K562 (cell line): Measurements from ENCODE around the gene GLIS1. TPM values are rescaled to one million over a fixed set of nuclear protein-coding genes. Genes with fewer than 3 reads are reported as not detected.

Experiments used
- ATAC-seq: fragments of 200-7000 bp; cut with Tn5 transposase; 3 replicates; pipeline ENCODE4 v1.9.1; 2020; ENCODE audit warnings: moderate library complexity
- BruUV-seq: library from RNA; stranded (reverse); fragments of 400-500 nt; replicated peaks from 2 replicates; lab custom pipeline; 2021; lab: Mats Ljungman, UMichigan
- CTCF ChIA-PET: fragments of 300-600 bp; formaldehyde crosslinking; extraction: SDS; loops from one replicate; lab custom pipeline; 2021; ENCODE audit warnings: low intra/inter-chr PET ratio; lab: Yijun Ruan, JAX
- POLR2A ChIA-PET: fragments of 300-600, 350-650 bp; sonication (Branson Sonifier 250); formaldehyde crosslinking; extraction: SDS; loops from one replicate; lab custom pipeline; 2021; ENCODE audit warnings: antibody characterized with exemption, inconsistent platforms; lab: Yijun Ruan, JAX
- DNase-seq, 4 experiments: peaks; one replicate each; pipeline versions ENCODE4 v3.0.0 to v3.0.0-alpha.2; 2011 to 2018; ENCODE audit warnings: low spot score in 3 of 4, mixed read lengths in 3 of 4; ENCODE audit errors: extremely low read depth in 1 of 4
- FAIRE-seq: peaks from 2 replicates; lab custom pipeline; 2011; peaks lifted over from hg19 to GRCh38; lab: Jason Lieb, UNC
- H2AFZ ChIP-seq: 2 replicates; pipeline ENCODE4 v1.6.0; 2011; ENCODE audit warnings: low read depth, low read length, control low read depth, inconsistent platforms
- H3K27ac ChIP-seq: fragments of 200-600 bp; 3 replicates; pipeline ENCODE4 v1.8.0; 2011; ENCODE audit warnings: low read depth, mild to moderate bottlenecking, control low read depth, inconsistent platforms, low read length, moderate library complexity, mixed read lengths; ENCODE audit errors: extremely low read depth
- H3K27me3 ChIP-seq, 2 experiments: fragments of 300-600 bp in 1 of 2; 2 replicates in 1 of 2; 3 replicates in 1 of 2; pipeline versions ENCODE4 v1.6.0 to v1.8.0; 2011; ENCODE audit warnings: inconsistent platforms in 2 of 2, low read length in 2 of 2, mild to moderate bottlenecking in 1 of 2, mixed read lengths in 1 of 2, moderate library complexity in 1 of 2; ENCODE audit not compliant: control insufficient read depth in 2 of 2, insufficient read depth in 2 of 2
- H3K36me3 ChIP-seq: fragments of 300-600 bp; 3 replicates; pipeline ENCODE4 v1.8.0; 2011; ENCODE audit warnings: mild to moderate bottlenecking, low read length, inconsistent platforms; ENCODE audit not compliant: control insufficient read depth, insufficient read depth
- H3K4me1 ChIP-seq, 2 experiments: fragments of 200-600 bp in 1 of 2; replicated peaks in 1 of 2; 2 replicates in 1 of 2; 3 replicates in 1 of 2; pipeline versions ENCODE4 v1.5.1 to v1.8.0; 2011; ENCODE audit warnings: inconsistent platforms in 2 of 2, low read length in 2 of 2, mild to moderate bottlenecking in 1 of 2, mixed read lengths in 1 of 2, moderate library complexity in 1 of 2; ENCODE audit not compliant: control insufficient read depth in 2 of 2, insufficient read depth in 2 of 2
- H3K4me2 ChIP-seq: 2 replicates; pipeline ENCODE4 v1.6.1; 2011; ENCODE audit warnings: low read length, control low read depth, inconsistent platforms, mixed read lengths; ENCODE audit not compliant: insufficient read depth
- H3K4me3 ChIP-seq: fragments of 200-600 bp; sonication (generic), shearing (Covaris generic); 2 replicates; pipeline ENCODE4 v1.5.1; 2016; ENCODE audit warnings: control low read depth, inconsistent platforms
- H3K79me2 ChIP-seq: fragments of 200-600 bp; 3 replicates; pipeline ENCODE4 v1.8.0; 2011; ENCODE audit warnings: low read length, inconsistent platforms; ENCODE audit not compliant: control insufficient read depth, insufficient read depth
- H3K9ac ChIP-seq, 2 experiments: 2 replicates each; pipeline versions ENCODE4 v1.6.0 to v1.6.1; 2011; ENCODE audit warnings: low read depth in 2 of 2, low read length in 2 of 2, control low read depth in 1 of 2, inconsistent platforms in 1 of 2, mild to moderate bottlenecking in 1 of 2, mixed read lengths in 1 of 2; ENCODE audit not compliant: insufficient read depth in 1 of 2
- H3K9me1 ChIP-seq: one replicate; pipeline ENCODE4 v1.6.0; 2011; ENCODE audit warnings: inconsistent platforms, mild to moderate bottlenecking, low read length, moderate library complexity; ENCODE audit not compliant: control insufficient read depth, insufficient read depth
- H3K9me3 ChIP-seq: replicated peaks from 2 replicates; pipeline ENCODE4 v1.5.1; 2011; ENCODE audit warnings: low read depth, low read length, inconsistent platforms; ENCODE audit not compliant: control insufficient read depth, insufficient read depth
- H4K20me1 ChIP-seq: replicated peaks from 2 replicates; pipeline ENCODE4 v1.6.1; 2011; ENCODE audit warnings: low read length, inconsistent platforms, mixed read lengths; ENCODE audit not compliant: control insufficient read depth, insufficient read depth
- CHD1 ChIP-seq: fragments of 200-600 bp; sonication (generic); IDR thresholded peaks from one replicate; pipeline ENCODE4 v1.6.1; 2012; ENCODE audit warnings: mild to moderate bottlenecking, moderate library complexity, low read length, inconsistent platforms
- GABPA ChIP-seq: fragments of 200-800 bp; sonication (Bioruptor generic); conservative IDR thresholded peaks from 2 replicates; pipeline ENCODE4 v1.6.1; 2016; ENCODE audit warnings: low read depth, missing genetic modification characterization, missing compliant biosample characterization
- L3MBTL2 ChIP-seq: fragments of 450-650 bp; IDR thresholded peaks from 2 replicates; pipeline ENCODE4 v1.6.1; 2016; ENCODE audit warnings: mild to moderate bottlenecking, moderate library complexity
- MEF2A ChIP-seq: IDR thresholded peaks from 2 replicates; pipeline ENCODE4 v1.6.1; 2011; ENCODE audit warnings: low read depth, mild to moderate bottlenecking, low read length, moderate library complexity; ENCODE audit not compliant: control insufficient read depth
- NFIX ChIP-seq: fragments of 250-450 bp; sonication (Bioruptor Pico); IDR thresholded peaks from 2 replicates; pipeline ENCODE4 v1.4.0; 2020; ENCODE audit warnings: low read depth, mild to moderate bottlenecking, moderate library complexity
- PRMT5 ChIP-seq: sonication (generic); formaldehyde crosslinking; IDR thresholded peaks from 2 replicates; pipeline ENCODE4 v1.5.0; 2020; ENCODE audit warnings: missing genetic modification reagents
- RAD21 ChIP-seq, 2 experiments: fragments of 250-450 bp in 1 of 2; fragments of 450-650 bp in 1 of 2; sonication (Bioruptor Pico) in 1 of 2; formaldehyde crosslinking in 1 of 2; IDR thresholded peaks in 1 of 2; conservative IDR thresholded peaks in 1 of 2; 2 replicates each; pipeline versions ENCODE4 v1.4.0 to v1.8.0; 2020 to 2022; ENCODE audit warnings: mild to moderate bottlenecking in 2 of 2, moderate library complexity in 1 of 2
- YBX1 ChIP-seq: fragments of 450-650 bp; IDR thresholded peaks from 2 replicates; pipeline ENCODE4 v1.7.1; 2016; ENCODE audit warnings: mild to moderate bottlenecking
- in situ Hi-C: fragments of 300-500 bp; cut with MboI; formaldehyde crosslinking; loops from 4 replicates; pipeline ENCODE4 v1.15.0; 2018; ENCODE audit warnings: inconsistent platforms, mixed read lengths
- intact Hi-C: fragments of 100-400 bp; cut with micrococcal nuclease; formaldehyde crosslinking; loops from 2 replicates; pipeline ENCODE4 v1.14.2; 2022
- polyA plus RNA-seq, 8 experiments: library from polyadenylated mRNA; depleted of rRNA in 4 of 8; stranded (reverse) in 5 of 8; unstranded in 3 of 8; fragments of >200 nt; fragmentation: Nextera tagmentation in 2 of 8; fragmentation: Illumina TruSeq in 1 of 8; extraction: Ambion mirVana in 2 of 8; extraction: Trizol in 1 of 8; gene quantifications; 2 replicates each; pipeline versions ENCODE4 v1.2.1 to v1.2.3, GENCODE V29; 2011 to 2014; ENCODE audit warnings: inconsistent platforms in 1 of 8, missing spikeins in 1 of 8
- total RNA-seq, 7 experiments: library from RNA; depleted of rRNA in 6 of 7; stranded (reverse); fragments of >200 nt in 6 of 7; fragmentation: Illumina TruSeq in 2 of 7; extraction: Trizol in 2 of 7; gene quantifications; 2 replicates each; pipeline versions ENCODE4 v1.2.1 to v1.2.3, GENCODE V29; 2011 to 2021; ENCODE audit warnings: low replicate concordance in 1 of 7

The GLIS1 gene
- total and polyA plus RNA-seq, 9 of the 15 experiments (the other 6 are each of a cell fraction or from before 2014, with no cell fraction given) = not detected

DNA sequence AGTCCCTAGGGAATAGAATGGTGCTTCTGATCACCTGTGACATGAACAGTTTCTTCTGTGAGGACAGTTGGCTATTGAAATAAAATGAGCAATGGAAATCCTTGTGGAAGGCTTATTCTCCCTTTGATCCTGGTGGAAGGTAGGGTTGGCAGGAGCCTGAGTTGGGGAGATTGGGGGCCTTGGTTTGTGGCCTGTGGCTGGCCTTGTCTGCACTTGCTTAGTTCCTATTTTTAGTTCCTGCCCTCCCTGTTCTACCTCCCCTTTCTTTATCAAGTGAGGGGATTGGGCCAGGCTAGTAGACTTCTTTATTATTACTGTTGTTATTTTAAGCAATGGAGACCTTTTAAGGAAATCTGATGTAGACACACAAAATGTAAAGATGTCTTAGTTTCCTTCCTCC lies 271.6 kb downstream of the GLIS1 start:
- Histone ChIP-seq H3K27ac (no peak overlapping the region), H3K4me2 (no peak overlapping the region), H3K9me3 (no peaks in the 10 kb centered on the region), H3K4me3 (no peak overlapping the region), H3K9me1 (no peaks in the 10 kb centered on the region), H3K4me1 (peaks cover 0 to 9% of the 10 kb centered on the region in 2 experiments; a peak in 2 of 5 replicates), H3K36me3 (no peaks in the 10 kb centered on the region), H3K79me2 (no peaks in the 10 kb centered on the region), H4K20me1 (no peaks in the 10 kb centered on the region), H3K9ac (no peak overlapping the region), H3K27me3 (peaks cover 17 to 79% of the 10 kb centered on the region in 2 experiments; a peak in 4 of 5 replicates), H2AFZ (no peak overlapping the region)
- TF ChIP-seq NFIX = no peak
- TF ChIP-seq PRMT5 = no peak
- no peak for TF ChIP-seq RAD21 (CRISPR knock-in tag; conservative IDR thresholded peaks at IDR 0.05 in 1 of 2, IDR thresholded peaks at IDR 0.05 in 1 of 2)
- no peak for TF ChIP-seq CHD1
- TF ChIP-seq MEF2A = no peak
- TF ChIP-seq L3MBTL2 = no peak
- no peak for TF ChIP-seq GABPA (tag)
- TF ChIP-seq YBX1 = no peak
- no peak for FAIRE-seq
- no peak for DNase-seq
- CTCF ChIA-PET = no interaction called here
- in situ Hi-C loops = no loop called here
- ATAC-seq = no peak
- BruUV-seq = no TSS peak
- intact Hi-C loops = no loop called here
- POLR2A ChIA-PET = no interaction called here
